Glomerular visceral epithelial cell (primary cell): ENCODE results near the gene CDK14.

Experiments
- DNase-seq: peaks from one replicate; pipeline ENCODE4 v3.0.0-alpha.2; 2016; ENCODE audit errors: extremely low spot score

Gene CDK14

DNA sequence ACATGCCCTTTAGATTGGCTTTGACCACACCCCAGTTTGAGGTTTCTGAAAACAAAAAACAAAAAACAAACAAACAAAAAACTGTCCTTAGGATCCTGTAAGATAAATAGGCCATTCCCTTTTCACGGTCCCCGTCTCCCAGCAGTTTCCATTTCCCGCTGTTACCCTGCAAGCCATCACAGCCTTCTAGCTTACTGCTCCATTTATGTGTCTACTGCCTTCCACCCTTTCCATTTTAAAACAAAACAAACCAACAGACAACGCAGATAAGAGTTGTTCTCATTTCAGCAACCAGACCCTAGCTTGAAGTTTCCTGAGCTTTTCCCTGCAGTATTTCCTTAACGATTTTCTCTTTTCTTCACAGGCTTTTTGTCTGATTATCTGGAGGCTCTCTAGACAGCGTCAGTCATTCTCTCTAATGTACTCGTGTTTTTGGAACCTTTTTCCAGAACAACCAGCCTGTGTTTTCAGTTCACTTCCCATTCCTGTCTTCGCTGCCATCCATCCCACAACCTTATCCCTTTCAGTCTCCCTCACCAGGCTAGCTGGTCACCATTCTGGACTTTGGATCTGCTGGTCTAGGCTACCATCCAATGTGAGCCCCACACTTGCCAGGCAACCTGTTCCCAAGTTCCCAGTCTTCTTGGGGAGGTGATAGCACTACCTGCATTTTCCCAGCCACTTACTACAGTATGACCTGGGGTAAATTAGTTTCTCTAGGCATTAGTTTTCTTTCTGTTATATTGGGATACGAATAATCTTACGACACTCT, 350.8 kb downstream of the CDK14 start:
- no peak for DNase-seq

DNA sequence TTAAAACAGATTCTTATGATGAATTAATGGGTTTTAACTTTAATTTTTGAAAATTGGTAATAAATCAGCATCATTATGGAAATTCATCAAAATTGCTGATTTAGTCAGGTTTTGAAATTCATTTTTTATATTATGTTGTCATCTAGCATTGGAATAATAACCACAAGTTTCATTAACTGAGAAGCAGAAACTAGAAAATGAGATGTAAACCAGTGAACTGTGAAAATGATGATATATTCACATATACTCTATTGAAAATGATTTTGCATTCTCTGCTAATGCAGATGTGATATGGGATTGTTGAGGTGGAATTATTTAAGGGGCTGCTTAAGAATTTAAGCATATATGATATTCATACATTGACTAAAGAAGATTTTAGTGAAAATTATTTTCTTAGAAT, 352.0 kb downstream of the CDK14 start:
- DNase-seq = no peak

DNA sequence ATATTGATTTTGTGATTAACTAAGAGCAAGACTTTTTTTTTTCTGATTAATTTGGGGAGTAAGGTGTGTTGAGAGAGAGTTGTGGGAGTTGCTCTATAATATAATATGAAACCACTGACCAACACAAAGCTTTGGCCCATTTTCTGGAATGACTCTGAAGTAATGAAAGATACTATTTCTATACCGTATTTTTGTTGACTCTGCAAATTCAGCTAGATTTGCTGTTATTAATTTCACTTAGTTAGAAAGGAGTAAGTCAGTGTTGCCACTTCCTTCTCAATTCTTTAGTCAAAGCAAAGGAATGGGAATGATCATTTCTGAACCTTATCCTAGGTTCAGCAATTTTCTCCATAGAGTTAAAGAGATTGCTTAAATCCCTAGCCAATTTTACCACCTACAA, 355.1 kb downstream of the CDK14 start:
- no peak for DNase-seq

DNA sequence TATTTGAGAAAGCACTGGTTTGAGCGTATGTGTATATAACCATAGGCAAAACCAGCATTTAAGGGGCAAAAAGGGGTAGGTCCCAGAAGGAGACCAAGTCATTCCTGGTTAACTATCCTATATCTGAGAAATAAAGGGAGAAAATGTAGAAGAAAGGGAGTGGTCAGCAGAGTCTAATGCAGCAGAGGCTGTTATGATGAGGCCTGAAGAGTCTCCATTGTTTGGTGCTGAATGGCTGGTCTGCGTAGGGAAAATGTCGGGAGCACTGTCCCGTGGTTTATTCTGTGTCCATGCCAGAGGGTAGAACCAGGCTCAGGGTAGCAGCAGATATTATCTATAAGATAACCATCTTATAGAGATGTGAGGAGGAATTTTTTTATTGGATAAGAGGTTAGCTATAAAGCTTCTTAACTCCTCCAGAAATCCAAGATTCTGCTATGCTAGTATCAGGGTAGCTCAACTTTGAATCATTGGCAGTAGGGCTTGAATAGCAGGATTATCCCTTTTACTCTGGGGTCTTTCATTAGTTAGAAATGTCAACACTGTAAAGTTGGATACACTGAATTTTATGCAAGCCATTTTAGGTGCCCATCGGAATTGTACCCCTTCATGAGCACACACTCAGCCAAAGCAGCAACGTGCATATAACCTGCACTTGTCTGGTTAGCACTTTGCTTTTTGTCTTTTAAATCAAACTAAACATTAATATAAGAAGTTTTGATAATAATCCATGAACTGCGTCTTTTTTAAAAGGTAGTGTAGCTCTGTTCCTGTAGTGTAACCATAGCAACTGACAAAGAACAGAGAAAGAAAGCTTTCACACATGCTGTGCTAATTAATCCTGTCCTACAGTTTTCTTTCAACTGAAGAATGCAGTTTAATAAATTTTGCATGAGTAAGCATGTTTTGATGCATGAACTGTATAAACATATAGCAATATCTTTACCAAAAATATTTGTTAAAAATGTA, 356.1 kb downstream of the CDK14 start:
- DNase-seq = no peak

DNA sequence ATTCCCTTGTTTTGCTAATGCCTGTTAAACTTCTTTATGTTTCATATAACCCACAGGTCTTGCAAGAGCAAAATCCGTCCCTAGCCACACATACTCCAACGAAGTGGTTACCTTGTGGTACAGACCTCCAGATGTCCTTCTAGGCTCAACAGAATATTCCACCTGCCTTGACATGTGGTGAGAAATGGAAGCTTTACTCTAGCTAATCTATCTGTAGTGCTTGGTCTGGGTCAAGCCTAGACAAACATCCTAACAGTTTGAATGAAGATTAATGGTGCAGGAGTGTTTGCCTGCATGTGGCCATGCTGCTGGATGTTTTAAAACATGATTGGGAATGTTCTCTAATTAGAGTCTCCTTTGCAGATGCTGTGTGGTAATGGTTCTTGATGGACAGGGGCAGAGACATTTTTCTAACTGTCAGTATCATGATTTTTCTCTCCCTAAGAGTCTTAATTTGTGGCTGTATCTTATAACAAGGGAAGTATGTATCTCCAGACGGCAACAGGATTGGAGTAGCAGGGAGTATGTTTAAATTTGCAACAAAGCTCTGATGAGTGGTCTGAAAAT, 359.6 kb downstream of the CDK14 start:
- no peak for DNase-seq

DNA sequence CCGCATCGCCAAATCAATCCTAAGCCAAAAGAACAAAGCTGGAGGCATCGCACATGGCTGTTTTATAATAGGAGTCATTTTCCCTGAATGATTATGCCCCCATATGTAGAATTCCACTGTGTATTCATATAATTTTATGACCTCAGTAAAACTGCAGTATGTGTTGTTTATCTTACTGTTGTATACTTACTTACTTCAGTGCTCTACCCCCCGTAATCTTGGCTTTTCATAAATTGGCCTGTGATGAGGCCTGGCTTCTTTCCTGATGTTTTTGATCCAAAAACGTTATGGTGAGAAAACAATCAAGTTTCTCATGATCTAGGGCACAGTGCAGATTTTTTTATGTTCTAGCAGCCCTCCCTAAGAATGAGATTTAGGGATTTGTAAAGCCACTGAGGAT, 361.8 kb downstream of the CDK14 start:
- no peak for DNase-seq

DNA sequence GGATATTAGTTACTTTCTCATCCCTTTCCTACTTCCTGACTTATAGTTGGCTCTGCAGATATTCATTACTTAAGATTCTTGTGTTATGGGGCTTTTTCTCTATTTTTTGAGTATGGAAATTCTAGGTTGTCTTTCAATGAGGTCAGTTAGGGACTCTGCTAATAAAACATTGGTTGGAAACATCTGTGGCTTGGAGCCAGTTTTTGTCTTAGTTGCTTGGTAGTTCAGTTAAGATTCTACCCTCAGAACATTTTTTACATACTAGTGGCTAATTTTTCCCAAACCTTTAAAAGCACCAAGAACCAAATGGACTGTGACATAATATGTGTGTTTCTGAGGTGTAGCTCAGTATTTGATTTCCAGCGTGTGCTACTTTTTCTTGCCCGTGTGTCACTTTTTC, 362.5 kb downstream of the CDK14 start:
- peak; percentile 52 for DNase-seq

DNA sequence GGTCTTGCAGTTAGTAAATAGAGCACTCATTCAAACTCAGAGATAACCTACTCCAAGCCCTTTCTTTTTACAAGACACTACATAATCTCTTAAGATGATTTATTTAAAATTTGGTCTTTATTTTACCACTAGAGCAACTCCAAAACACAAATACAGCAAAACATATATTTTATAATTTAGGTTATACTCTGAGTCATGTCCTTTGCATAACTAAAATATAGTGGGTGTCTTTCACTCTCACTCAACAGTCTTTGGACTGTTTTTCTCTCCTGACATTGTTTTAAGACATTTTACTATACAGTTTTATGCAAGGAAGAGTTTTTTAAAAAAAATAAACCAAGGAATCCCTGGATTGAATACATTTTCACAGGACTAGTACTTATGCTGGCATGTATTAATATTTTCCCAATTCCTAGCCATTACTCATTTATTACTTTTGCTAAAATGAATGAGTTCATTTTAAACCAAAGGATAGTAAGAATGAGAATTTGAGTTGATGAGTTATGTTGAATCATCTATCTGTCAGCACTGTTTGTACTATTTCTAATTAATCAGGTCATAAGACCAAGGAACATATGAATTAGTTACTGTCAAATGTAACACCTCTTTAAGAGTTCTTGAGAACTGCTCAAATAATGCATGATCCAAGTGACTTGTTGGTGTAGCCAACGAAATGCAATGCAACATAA, 365.1 kb downstream of the CDK14 start:
- no peak for DNase-seq

DNA sequence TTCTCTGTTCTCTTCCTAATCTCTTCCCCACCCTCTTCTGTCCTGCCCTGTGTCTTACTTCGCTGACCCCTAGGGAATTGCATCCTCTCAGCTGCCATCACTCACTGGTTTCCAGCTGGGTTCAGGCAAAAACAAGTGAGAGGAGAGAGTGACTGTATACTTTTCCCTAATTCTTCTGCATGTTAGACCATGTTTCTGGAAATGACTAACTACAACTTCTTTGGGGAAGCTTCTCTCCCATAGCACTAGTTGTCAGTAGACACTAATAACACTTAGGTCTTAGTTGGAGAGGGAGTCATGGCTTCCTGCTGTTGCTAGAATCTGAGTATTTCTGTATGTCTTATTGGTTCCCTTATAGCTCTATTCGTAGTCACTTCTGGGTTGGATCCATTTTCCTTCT, 369.1 kb downstream of the CDK14 start:
- no peak for DNase-seq

DNA sequence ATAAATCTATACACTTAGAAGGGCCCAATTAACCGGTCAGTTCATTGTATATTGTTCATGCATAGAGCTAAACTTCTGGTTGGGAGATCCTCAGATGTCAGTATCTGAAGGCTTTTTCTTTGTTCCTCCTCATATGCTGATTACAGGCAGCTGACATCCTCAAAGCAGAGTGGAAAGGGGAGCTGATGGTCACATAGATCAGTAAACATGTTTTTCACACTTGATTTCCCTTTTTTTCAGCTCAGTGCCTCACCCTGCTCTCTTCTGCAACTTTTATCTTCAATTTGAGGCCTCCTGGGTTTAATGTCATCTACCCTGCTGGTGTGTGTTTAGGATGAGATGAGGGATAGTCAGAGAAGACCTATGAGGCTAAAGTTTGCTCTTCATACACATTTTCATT, 370.2 kb downstream of the CDK14 start:
- no peak for DNase-seq

DNA sequence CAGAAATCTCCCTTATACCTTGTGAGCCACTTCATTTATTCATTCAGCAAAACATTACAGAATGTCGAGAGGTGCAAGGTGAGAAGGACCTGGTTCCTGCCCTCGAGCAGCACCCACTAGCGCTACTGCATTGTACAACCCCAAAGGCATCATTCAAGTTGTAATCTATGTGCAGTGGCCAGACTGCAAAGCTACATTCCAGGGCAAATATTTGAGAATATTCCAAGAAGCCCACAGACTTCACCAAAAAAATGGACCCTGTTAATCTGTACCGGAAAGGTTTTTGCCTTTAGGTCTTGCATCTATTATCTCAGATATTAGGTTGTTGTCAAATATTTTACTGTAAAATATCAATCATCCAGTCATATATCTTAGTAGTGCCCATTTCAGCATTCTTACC, 372.8 kb downstream of the CDK14 start:
- no peak for DNase-seq

DNA sequence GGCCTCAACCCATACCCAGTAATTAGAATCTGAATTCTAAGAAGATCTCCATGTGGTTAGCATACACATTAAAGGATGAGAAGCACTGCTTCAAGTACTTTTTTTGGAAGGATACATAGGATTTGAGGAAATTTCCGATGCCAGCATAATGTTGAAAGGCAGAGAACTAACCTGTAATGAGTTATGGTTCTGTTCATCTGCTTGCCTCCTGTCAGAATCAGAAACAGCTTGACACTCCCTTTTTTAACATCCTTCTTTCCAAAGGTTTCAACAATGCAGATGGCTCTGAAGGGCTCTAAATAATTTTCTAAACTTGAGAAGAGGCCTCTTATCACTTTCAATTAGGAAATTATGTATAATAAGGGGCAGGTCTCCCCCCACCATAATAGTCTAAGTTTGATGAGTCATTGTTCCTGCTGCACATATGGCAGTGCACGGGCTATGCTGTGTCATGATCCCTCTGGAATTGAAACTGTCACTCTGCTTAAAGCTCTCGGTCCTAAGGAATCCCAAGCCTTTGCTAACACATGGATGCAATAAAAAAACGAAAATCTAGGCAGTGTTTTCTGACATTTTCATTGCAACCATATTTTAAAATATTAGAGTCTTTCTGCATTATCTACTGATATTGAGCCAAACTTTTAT, 376.9 kb downstream of the CDK14 start:
- no peak for DNase-seq

DNA sequence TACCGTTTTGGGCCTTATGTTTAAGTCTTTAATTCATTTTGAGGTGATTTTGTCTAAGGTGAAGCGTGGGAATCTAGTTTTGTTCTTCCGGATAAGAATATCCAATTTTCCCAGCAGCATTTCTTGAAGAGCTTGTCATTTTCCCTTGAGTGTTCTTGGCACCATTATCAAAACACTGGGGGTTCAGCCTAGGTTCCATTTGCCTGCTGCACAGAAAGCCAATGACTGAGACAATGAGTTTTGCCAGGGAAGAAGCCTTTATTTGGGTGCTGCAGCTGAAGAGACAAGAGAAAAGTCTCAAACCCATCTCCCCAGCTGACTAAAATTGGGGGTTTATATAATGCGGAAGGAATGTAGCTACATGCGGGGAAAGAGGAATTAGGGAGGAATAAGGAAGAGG, 380.9 kb downstream of the CDK14 start:
- DNase-seq = no peak

DNA sequence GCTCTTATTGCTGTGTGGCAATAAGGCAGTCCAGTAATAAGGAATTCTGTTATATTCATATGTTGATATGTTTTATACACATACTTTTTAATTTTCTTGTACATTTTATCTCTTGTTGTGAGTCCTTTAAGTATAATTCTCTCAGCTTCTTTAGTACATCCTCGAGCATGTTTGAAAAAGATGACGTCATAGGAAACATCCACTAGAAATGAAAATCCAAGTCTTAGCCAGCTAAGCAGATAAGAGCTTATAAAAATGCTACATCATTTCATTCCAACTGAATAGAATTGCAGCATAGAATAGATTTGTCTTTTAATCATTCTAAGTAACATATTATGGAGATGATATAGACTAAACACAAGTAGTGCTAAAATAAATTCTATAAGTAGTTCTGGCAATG, 384.4 kb downstream of the CDK14 start:
- DNase-seq = no peak

DNA sequence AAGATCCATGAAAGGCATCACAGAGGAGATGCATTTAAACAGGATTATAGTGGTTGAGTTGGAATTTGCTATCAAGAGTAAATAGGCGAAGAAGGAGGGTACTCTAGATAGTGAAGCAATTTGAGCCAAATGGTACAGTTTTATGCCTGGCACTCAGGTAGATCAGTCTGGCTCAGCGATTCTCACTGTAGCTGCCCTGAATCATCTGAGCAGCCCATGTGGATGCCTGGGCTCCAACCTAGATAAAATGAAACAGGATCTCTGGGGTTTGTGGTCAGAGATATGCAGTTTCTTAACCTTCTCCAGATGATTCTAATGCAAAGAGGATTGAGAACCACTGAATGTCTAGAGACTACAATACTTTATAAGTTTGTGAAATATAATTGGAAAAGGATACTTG, 386.1 kb downstream of the CDK14 start:
- DNase-seq = no peak

DNA sequence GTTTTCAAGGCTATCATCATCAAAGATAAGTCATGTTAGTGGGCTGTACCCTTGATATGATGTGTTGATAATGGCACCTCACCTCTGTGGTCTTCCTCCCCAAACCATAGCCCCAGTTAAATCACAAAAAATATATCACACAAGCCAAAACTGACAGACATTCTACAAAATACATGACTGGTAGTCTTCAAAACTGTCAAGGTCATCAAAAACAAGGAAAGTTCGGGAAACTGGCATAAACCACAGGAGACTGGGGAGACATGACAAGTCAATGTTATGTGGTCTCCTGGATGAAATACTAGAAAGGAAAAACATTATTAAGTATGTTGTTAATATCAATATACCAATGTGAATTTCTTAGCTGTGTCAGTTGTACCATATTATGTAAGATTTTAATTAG, 388.6 kb downstream of the CDK14 start:
- no peak for DNase-seq

DNA sequence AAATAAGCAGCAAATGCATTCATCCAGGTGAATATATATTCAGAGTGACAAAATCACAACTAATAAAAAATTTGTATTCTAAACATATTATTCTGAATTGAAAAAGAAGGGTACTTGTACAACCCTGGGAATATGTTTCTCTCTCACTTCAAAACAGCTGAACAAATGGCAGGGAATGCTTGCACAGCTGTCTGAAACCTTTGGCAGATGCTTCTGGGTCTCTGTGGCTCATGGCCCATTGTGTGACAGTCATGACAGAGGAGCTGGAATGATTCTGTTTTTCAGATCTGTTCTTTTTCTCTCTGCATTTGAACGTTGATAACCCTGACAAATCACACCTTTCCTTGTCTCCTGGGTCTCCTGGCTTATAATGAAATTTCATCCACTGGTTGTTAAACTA, 392.4 kb downstream of the CDK14 start:
- DNase-seq = no peak

DNA sequence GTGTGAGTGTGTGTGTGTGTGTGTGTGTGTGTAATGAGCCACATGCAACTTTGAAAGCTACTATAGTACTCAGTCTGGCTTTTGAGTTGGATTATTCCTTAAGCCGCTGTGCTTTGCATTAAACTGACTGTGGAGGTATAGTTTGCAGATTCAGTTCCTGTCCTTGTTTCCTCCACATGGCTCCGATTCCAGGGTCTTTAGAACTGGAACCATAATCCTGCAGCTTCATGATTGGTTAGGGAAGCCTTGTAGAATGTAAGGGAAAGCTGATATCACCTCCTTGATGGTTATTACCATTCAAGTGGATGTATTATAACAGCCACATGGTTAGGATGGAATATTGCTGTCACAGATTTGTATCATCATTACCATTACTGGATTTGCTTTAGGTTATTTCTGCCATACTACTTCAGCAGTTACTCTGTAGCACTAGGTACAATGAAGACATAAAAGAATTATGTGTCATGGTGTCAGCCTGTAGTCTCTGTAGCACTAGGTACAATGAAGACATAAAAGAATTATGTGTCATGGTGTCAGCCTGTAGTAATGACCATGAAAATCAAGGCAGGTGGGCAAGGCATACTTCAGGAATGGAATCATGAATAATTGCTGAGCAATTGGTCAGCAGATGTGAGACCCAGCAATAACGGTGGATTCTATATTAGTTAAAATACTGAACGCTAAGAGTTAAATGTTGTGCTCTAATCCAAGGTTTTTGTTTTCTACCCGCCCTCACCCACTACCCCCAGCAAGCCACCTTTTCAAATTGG, 393.1 kb downstream of the CDK14 start:
- no peak for DNase-seq

DNA sequence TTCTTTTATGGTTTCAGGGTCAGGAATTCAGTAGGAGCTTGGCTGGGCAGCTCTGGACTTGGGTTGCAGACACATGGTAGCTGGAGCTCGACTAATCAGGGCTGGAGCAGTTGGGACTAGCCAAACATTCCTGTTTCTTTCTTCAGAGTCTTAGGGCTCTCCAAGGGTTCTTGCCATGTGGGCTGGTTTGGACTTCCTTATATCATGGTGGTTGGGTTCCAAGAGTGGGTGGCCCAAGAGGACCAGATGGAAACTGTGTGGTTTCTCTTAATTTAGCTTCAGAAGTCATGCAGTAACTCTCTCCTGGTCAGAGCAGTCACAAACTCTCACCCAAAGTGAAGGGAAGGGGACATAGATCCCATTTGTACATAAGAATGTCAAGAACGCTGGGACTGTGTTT, 398.0 kb downstream of the CDK14 start:
- no peak for DNase-seq

DNA sequence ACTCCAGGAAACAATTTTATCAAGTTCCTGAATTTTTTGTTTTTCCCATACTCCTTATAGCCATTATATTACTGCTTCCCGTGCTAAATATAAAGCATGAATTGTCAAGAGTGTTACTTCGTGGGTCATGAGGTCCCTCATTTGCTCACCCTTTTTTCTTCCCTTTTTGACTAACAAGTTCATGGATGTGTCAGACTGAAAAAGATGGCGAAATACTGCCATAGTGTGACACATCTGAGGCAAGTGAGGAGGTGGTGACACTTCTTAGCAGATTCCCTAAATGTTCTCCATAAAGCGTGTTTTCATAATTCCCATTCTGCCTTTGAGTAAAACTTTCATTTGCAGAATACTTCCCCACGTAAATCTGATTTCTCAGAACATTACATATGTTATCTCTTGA, 398.5 kb downstream of the CDK14 start:
- DNase-seq = no peak

DNA sequence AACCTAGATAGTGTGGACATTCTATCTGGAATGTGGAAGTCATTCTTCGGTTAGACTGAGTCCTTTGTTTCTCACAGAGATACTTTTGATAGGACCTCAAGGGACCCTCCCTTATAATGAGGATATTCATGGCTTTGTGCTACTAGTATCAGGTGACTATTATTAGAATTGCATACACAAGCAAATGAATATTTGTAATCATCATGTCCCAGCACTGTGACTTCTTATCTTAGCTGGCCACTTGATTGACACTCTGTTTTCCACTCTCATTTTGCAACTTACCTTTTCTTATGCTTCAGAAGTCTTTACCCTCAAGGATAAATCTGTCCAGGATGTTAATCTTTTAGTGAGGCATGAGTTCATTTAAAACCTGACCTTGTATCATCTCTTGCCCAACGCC, 399.9 kb downstream of the CDK14 start:
- DNase-seq = no peak
